ENCODE data around the gene PBXIP1.

GRCh38 chr1:154936555-154937084 is 19.3 kb downstream of the PBXIP1 start, which contains the start of gene PMVK:
- TF ChIP-seq POLR2AphosphoS5 (IDR thresholded peaks at IDR 0.05) = peak; percentile 75 to 87 (median 83)
- no peak for TF ChIP-seq EP300 (IDR thresholded peaks at IDR 0.05)
- peak in 3 of 4 experiments; percentile 16 to 29 (median 28) for TF ChIP-seq CTCF (IDR thresholded peaks at IDR 0.05)
